ENCODE data around the gene KDM1A. TPM values are rescaled to one million over a fixed set of nuclear protein-coding genes. Genes with fewer than 3 reads are reported as not detected.
A peak's percentile ranks its signal among the peaks of the same experiment; 100 is the strongest.

KDM1A gene
- total and polyA plus RNA-seq, 2 of the 13 experiments (the other 11 are each of a cell fraction or from before 2014, with no cell fraction given) = 81.3 to 173 TPM

DNA sequence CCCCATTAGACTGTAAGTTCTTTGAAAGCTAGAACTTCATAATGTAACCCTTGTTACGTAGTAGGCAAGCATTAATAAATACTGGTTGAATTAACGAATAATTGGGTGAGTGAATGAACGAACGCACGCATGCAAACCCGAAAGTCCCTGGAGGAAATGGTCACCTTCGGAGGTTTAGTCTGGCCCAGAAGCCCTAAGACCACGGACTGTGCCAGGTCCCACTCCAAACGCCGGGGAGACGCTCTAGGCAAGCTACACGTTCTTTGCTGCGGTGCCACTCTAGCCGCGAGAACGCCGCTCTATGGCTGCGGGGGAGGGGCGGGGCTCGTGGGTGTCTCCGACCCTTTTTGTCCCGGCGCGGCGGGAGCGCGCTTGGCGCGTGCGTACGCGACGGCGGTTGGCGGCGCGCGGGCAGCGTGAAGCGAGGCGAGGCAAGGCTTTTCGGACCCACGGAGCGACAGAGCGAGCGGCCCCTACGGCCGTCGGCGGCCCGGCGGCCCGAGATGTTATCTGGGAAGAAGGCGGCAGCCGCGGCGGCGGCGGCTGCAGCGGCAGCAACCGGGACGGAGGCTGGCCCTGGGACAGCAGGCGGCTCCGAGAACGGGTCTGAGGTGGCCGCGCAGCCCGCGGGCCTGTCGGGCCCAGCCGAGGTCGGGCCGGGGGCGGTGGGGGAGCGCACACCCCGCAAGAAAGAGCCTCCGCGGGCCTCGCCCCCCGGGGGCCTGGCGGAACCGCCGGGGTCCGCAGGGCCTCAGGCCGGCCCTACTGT lies at the start of gene KDM1A (continued):
- TF ChIP-seq ZBTB8A (CRISPR knock-in tag; IDR thresholded peaks at IDR 0.05; ENCODE audit: borderline replicate concordance, low read depth) = no peak
- TF ChIP-seq ZNF382 (CRISPR knock-in tag; IDR thresholded peaks at IDR 0.05; ENCODE audit: borderline replicate concordance) = no peak
- TF ChIP-seq, protein P1, sequence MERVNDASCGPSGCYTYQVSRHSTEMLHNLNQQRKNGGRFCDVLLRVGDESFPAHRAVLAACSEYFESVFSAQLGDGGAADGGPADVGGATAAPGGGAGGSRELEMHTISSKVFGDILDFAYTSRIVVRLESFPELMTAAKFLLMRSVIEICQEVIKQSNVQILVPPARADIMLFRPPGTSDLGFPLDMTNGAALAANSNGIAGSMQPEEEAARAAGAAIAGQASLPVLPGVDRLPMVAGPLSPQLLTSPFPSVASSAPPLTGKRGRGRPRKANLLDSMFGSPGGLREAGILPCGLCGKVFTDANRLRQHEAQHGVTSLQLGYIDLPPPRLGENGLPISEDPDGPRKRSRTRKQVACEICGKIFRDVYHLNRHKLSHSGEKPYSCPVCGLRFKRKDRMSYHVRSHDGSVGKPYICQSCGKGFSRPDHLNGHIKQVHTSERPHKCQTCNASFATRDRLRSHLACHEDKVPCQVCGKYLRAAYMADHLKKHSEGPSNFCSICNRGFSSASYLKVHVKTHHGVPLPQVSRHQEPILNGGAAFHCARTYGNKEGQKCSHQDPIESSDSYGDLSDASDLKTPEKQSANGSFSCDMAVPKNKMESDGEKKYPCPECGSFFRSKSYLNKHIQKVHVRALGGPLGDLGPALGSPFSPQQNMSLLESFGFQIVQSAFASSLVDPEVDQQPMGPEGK (CRISPR knock-in tag; IDR thresholded peaks at IDR 0.05) = peak; percentile 74
- TF ChIP-seq RNF2 (conservative IDR thresholded peaks at IDR 0.05; ENCODE audit: low read depth) = 0 out of 2 replicates have a peak, but pooled peaks have one; percentile 60
- TF ChIP-seq ZNF337 (CRISPR knock-in tag; IDR thresholded peaks at IDR 0.05; ENCODE audit: borderline replicate concordance, low read depth) = no peak
- TF ChIP-seq, protein P2, sequence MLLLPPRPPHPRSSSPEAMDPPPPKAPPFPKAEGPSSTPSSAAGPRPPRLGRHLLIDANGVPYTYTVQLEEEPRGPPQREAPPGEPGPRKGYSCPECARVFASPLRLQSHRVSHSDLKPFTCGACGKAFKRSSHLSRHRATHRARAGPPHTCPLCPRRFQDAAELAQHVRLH (CRISPR knock-in tag; IDR thresholded peaks at IDR 0.05; ENCODE audit: borderline replicate concordance, low read depth) = peak; percentile 92; the same call in 1 of the 2 replicates
- TF ChIP-seq ZNF547 (CRISPR knock-in tag; IDR thresholded peaks at IDR 0.05) = no peak; the same call in 1 of the 2 replicates
- peak; percentile 77 for TF ChIP-seq ETV6 (CRISPR knock-in tag; conservative IDR thresholded peaks at IDR 0.05)
- no peak for TF ChIP-seq ZNF496 (CRISPR knock-in tag; IDR thresholded peaks at IDR 0.05; ENCODE audit: insufficient replicate concordance)
- no peak; the same call in 1 of the 2 replicates for TF ChIP-seq JUNB (CRISPR knock-in tag; IDR thresholded peaks at IDR 0.05; ENCODE audit: borderline replicate concordance)
- peak; percentile 90 for TF ChIP-seq ZBTB20 (CRISPR knock-in tag; IDR thresholded peaks at IDR 0.05; ENCODE audit: borderline replicate concordance, low read depth)
- TF ChIP-seq, protein P3, sequence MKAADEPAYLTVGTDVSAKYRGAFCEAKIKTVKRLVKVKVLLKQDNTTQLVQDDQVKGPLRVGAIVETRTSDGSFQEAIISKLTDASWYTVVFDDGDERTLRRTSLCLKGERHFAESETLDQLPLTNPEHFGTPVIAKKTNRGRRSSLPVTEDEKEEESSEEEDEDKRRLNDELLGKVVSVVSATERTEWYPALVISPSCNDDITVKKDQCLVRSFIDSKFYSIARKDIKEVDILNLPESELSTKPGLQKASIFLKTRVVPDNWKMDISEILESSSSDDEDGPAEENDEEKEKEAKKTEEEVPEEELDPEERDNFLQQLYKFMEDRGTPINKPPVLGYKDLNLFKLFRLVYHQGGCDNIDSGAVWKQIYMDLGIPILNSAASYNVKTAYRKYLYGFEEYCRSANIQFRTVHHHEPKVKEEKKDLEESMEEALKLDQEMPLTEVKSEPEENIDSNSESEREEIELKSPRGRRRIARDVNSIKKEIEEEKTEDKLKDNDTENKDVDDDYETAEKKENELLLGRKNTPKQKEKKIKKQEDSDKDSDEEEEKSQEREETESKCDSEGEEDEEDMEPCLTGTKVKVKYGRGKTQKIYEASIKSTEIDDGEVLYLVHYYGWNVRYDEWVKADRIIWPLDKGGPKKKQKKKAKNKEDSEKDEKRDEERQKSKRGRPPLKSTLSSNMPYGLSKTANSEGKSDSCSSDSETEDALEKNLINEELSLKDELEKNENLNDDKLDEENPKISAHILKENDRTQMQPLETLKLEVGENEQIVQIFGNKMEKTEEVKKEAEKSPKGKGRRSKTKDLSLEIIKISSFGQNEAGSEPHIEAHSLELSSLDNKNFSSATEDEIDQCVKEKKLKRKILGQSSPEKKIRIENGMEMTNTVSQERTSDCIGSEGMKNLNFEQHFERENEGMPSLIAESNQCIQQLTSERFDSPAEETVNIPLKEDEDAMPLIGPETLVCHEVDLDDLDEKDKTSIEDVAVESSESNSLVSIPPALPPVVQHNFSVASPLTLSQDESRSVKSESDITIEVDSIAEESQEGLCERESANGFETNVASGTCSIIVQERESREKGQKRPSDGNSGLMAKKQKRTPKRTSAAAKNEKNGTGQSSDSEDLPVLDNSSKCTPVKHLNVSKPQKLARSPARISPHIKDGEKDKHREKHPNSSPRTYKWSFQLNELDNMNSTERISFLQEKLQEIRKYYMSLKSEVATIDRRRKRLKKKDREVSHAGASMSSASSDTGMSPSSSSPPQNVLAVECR (CRISPR knock-in tag; IDR thresholded peaks at IDR 0.05; ENCODE audit: borderline replicate concordance) = peak; percentile 90; the same call in 1 of the 2 replicates
- TF ChIP-seq, protein P4, sequence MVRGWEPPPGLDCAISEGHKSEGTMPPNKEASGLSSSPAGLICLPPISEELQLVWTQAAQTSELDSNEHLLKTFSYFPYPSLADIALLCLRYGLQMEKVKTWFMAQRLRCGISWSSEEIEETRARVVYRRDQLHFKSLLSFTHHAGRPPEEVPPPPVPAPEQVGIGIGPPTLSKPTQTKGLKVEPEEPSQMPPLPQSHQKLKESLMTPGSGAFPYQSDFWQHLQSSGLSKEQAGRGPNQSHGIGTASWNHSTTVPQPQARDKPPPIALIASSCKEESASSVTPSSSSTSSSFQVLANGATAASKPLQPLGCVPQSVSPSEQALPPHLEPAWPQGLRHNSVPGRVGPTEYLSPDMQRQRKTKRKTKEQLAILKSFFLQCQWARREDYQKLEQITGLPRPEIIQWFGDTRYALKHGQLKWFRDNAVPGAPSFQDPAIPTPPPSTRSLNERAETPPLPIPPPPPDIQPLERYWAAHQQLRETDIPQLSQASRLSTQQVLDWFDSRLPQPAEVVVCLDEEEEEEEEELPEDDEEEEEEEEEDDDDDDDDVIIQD (CRISPR knock-in tag; IDR thresholded peaks at IDR 0.05; ENCODE audit: low read depth) = peak; percentile 96
- TF ChIP-seq SSRP1 (CRISPR knock-in tag; IDR thresholded peaks at IDR 0.05) = peak; percentile 78; the same call in 1 of the 2 replicates
- TF ChIP-seq ZIK1 (CRISPR knock-in tag; IDR thresholded peaks at IDR 0.05; ENCODE audit: borderline replicate concordance, low read depth) = peak; percentile 95; the same call in 1 of the 2 replicates
- TF ChIP-seq MAFK (conservative IDR thresholded peaks at IDR 0.05 in 1 of 2, IDR thresholded peaks at IDR 0.05 in 1 of 2; ENCODE audit: low read length in 2 of 2) = peak in 1 of 2 experiments; percentile 46; a peak in 2 of 4 replicates

All from HepG2 (cell line).